T47D (cell line): ENCODE measurements around the gene TFIP11.
A peak's percentile ranks its signal among the peaks of the same experiment; 100 is the strongest.

Experiments used
- DNase-seq, 2 experiments: peaks; one replicate each; pipeline versions ENCODE4 v3.0.0 to v3.0.0-alpha.2; 2011 to 2012; ENCODE audit warnings: low read depth in 1 of 2, low spot score in 1 of 2
- JUND ChIP-seq: IDR thresholded peaks from 2 replicates; pipeline ENCODE4 v1.6.1; 2012; ENCODE audit warnings: low read depth
- in situ Hi-C: cut with HindIII; loops from 2 replicates; pipeline ENCODE4 v1.10.0; 2016; ENCODE audit warnings: low sequenced_read_pairs, low pct_unique_long_range_greater_than_20kb

TFIP11 gene

GRCh38 chr22:26548984-26549383, 36.7 kb upstream of the TFIP11 start:
- peak; percentile 76; the same call in 1 of the 2 replicates for TF ChIP-seq JUND
- DNase-seq, result peak; percentile 55 to 94
- in situ Hi-C loops, result no loop called here

- in situ Hi-C loops, result no loop called here
- no peak for TF ChIP-seq JUND
- no peak for DNase-seq
Observed at GRCh38 chr22:26548303-26548702, 36.0 kb upstream of the TFIP11 start.

GRCh38 chr22:26547837-26548236, 35.6 kb upstream of the TFIP11 start:
- DNase-seq, result no peak
- in situ Hi-C loops, result no loop called here
- TF ChIP-seq JUND, result no peak

- no peak for DNase-seq
- no peak for TF ChIP-seq JUND
- in situ Hi-C loops, result no loop called here
Observed at GRCh38 chr22:26547426-26547825, 35.2 kb upstream of the TFIP11 start.

- in situ Hi-C loops, result no loop called here
Observed at GRCh38 chr22:26546282-26546681, 34.0 kb upstream of the TFIP11 start.

GRCh38 chr22:26545827-26546226, 33.6 kb upstream of the TFIP11 start:
- TF ChIP-seq JUND, result no peak
- no peak for DNase-seq
- in situ Hi-C loops, result no loop called here

More at GRCh38 chr22:26546282-26546681, 34.0 kb upstream of the TFIP11 start:
- DNase-seq, result no peak
- TF ChIP-seq JUND, result no peak

- in situ Hi-C loops, result no loop called here
- TF ChIP-seq JUND, result no peak
- peak in 1 of 2 experiments; percentile 41 for DNase-seq
Observed at GRCh38 chr22:26545385-26545784, 33.1 kb upstream of the TFIP11 start.

- in situ Hi-C loops, result no loop called here
- TF ChIP-seq JUND, result no peak
Observed at GRCh38 chr22:26544489-26544888, 32.2 kb upstream of the TFIP11 start.

GRCh38 chr22:26542831-26543230, 30.6 kb upstream of the TFIP11 start:
- DNase-seq, result no peak
- in situ Hi-C loops, result no loop called here

More at GRCh38 chr22:26544489-26544888, 32.2 kb upstream of the TFIP11 start:
- DNase-seq, result no peak

GRCh38 chr22:26541167-26541819, 29.0 kb upstream of the TFIP11 start:
- no peak for DNase-seq
- TF ChIP-seq JUND, result no peak
- in situ Hi-C loops, result no loop called here

More at GRCh38 chr22:26542831-26543230, 30.6 kb upstream of the TFIP11 start:
- TF ChIP-seq JUND, result no peak

GRCh38 chr22:26540119-26540518, 27.8 kb upstream of the TFIP11 start:
- in situ Hi-C loops, result no loop called here
- no peak for TF ChIP-seq JUND
- no peak for DNase-seq

- no peak for DNase-seq
- no peak for TF ChIP-seq JUND
- in situ Hi-C loops, result no loop called here
Observed at GRCh38 chr22:26536762-26537134, 24.5 kb upstream of the TFIP11 start.

- in situ Hi-C loops, result no loop called here
- TF ChIP-seq JUND, result no peak
- DNase-seq, result no peak
Observed at GRCh38 chr22:26536056-26536761, 23.9 kb upstream of the TFIP11 start.
